K562 (cell line): ENCODE data around the gene PTPRT. TPM values are rescaled to one million over a fixed set of nuclear protein-coding genes. Genes with fewer than 3 reads are reported as not detected.

Experiments used
- ATAC-seq: fragments of 200-7000 bp; cut with Tn5 transposase; 3 replicates; pipeline ENCODE4 v1.9.1; 2020; ENCODE audit warnings: moderate library complexity
- BruUV-seq: library from RNA; stranded (reverse); fragments of 400-500 nt; replicated peaks from 2 replicates; lab custom pipeline; 2021; lab: Mats Ljungman, UMichigan
- CTCF ChIA-PET: fragments of 300-600 bp; formaldehyde crosslinking; extraction: SDS; loops from one replicate; lab custom pipeline; 2021; ENCODE audit warnings: low intra/inter-chr PET ratio; lab: Yijun Ruan, JAX
- POLR2A ChIA-PET: fragments of 300-600, 350-650 bp; sonication (Branson Sonifier 250); formaldehyde crosslinking; extraction: SDS; loops from one replicate; lab custom pipeline; 2021; ENCODE audit warnings: antibody characterized with exemption, inconsistent platforms; lab: Yijun Ruan, JAX
- DNase-seq, 4 experiments: peaks; one replicate each; pipeline versions ENCODE4 v3.0.0 to v3.0.0-alpha.2; 2011 to 2018; ENCODE audit warnings: low spot score in 3 of 4, mixed read lengths in 3 of 4; ENCODE audit errors: extremely low read depth in 1 of 4
- FAIRE-seq: peaks from 2 replicates; lab custom pipeline; 2011; peaks lifted over from hg19 to GRCh38; lab: Jason Lieb, UNC
- H2AFZ ChIP-seq: 2 replicates; pipeline ENCODE4 v1.6.0; 2011; ENCODE audit warnings: low read depth, low read length, control low read depth, inconsistent platforms
- H3K27ac ChIP-seq: fragments of 200-600 bp; 3 replicates; pipeline ENCODE4 v1.8.0; 2011; ENCODE audit warnings: low read depth, mild to moderate bottlenecking, control low read depth, inconsistent platforms, low read length, moderate library complexity, mixed read lengths; ENCODE audit errors: extremely low read depth
- H3K27me3 ChIP-seq, 2 experiments: fragments of 300-600 bp in 1 of 2; 2 replicates in 1 of 2; 3 replicates in 1 of 2; pipeline versions ENCODE4 v1.6.0 to v1.8.0; 2011; ENCODE audit warnings: inconsistent platforms in 2 of 2, low read length in 2 of 2, mild to moderate bottlenecking in 1 of 2, mixed read lengths in 1 of 2, moderate library complexity in 1 of 2; ENCODE audit not compliant: control insufficient read depth in 2 of 2, insufficient read depth in 2 of 2
- H3K36me3 ChIP-seq: fragments of 300-600 bp; 3 replicates; pipeline ENCODE4 v1.8.0; 2011; ENCODE audit warnings: mild to moderate bottlenecking, low read length, inconsistent platforms; ENCODE audit not compliant: control insufficient read depth, insufficient read depth
- H3K4me1 ChIP-seq, 2 experiments: fragments of 200-600 bp in 1 of 2; replicated peaks in 1 of 2; 2 replicates in 1 of 2; 3 replicates in 1 of 2; pipeline versions ENCODE4 v1.5.1 to v1.8.0; 2011; ENCODE audit warnings: inconsistent platforms in 2 of 2, low read length in 2 of 2, mild to moderate bottlenecking in 1 of 2, mixed read lengths in 1 of 2, moderate library complexity in 1 of 2; ENCODE audit not compliant: control insufficient read depth in 2 of 2, insufficient read depth in 2 of 2
- H3K4me2 ChIP-seq: 2 replicates; pipeline ENCODE4 v1.6.1; 2011; ENCODE audit warnings: low read length, control low read depth, inconsistent platforms, mixed read lengths; ENCODE audit not compliant: insufficient read depth
- H3K4me3 ChIP-seq: fragments of 200-600 bp; sonication (generic), shearing (Covaris generic); 2 replicates; pipeline ENCODE4 v1.5.1; 2016; ENCODE audit warnings: control low read depth, inconsistent platforms
- H3K79me2 ChIP-seq: fragments of 200-600 bp; 3 replicates; pipeline ENCODE4 v1.8.0; 2011; ENCODE audit warnings: low read length, inconsistent platforms; ENCODE audit not compliant: control insufficient read depth, insufficient read depth
- H3K9ac ChIP-seq, 2 experiments: 2 replicates each; pipeline versions ENCODE4 v1.6.0 to v1.6.1; 2011; ENCODE audit warnings: low read depth in 2 of 2, low read length in 2 of 2, control low read depth in 1 of 2, inconsistent platforms in 1 of 2, mild to moderate bottlenecking in 1 of 2, mixed read lengths in 1 of 2; ENCODE audit not compliant: insufficient read depth in 1 of 2
- H3K9me1 ChIP-seq: one replicate; pipeline ENCODE4 v1.6.0; 2011; ENCODE audit warnings: inconsistent platforms, mild to moderate bottlenecking, low read length, moderate library complexity; ENCODE audit not compliant: control insufficient read depth, insufficient read depth
- H3K9me3 ChIP-seq: replicated peaks from 2 replicates; pipeline ENCODE4 v1.5.1; 2011; ENCODE audit warnings: low read depth, low read length, inconsistent platforms; ENCODE audit not compliant: control insufficient read depth, insufficient read depth
- H4K20me1 ChIP-seq: replicated peaks from 2 replicates; pipeline ENCODE4 v1.6.1; 2011; ENCODE audit warnings: low read length, inconsistent platforms, mixed read lengths; ENCODE audit not compliant: control insufficient read depth, insufficient read depth
- FOSL1 ChIP-seq: fragments of 200-800 bp; sonication (Bioruptor generic); conservative IDR thresholded peaks from 2 replicates; pipeline ENCODE4 v1.6.1; 2016; ENCODE audit warnings: missing genetic modification characterization, missing compliant biosample characterization
- ILF3 ChIP-seq: fragments of 450-650 bp; IDR thresholded peaks from 2 replicates; pipeline ENCODE4 v1.6.1; 2018; ENCODE audit warnings: antibody characterized with exemption, mild to moderate bottlenecking, moderate library complexity, borderline replicate concordance
- KDM1A ChIP-seq, 2 experiments: fragments of 450-650 bp; IDR thresholded peaks; 2 replicates each; pipeline ENCODE4 v1.6.1; 2016; ENCODE audit warnings: mild to moderate bottlenecking in 2 of 2
- NCOA4 ChIP-seq: fragments of 450-650 bp; IDR thresholded peaks from 2 replicates; pipeline ENCODE4 v1.6.1; 2018; ENCODE audit warnings: mild to moderate bottlenecking; ENCODE audit not compliant: partially characterized antibody
- NR1H2 ChIP-seq: sonication (generic); formaldehyde crosslinking; IDR thresholded peaks from 2 replicates; pipeline ENCODE4 v1.4.0; 2020; ENCODE audit warnings: mild to moderate bottlenecking, missing genetic modification reagents
- RBM14 ChIP-seq: fragments of 200-400 bp; formaldehyde crosslinking; IDR thresholded peaks from 2 replicates; pipeline ENCODE4 v1.6.1; 2018; ENCODE audit warnings: low read depth, mild to moderate bottlenecking, low read length, moderate library complexity, borderline replicate concordance; ENCODE audit not compliant: insufficient read depth
- RBM22 ChIP-seq: fragments of 200-400 bp; formaldehyde crosslinking; IDR thresholded peaks from 2 replicates; pipeline ENCODE4 v1.6.1; 2018; ENCODE audit warnings: low read length, low read depth; ENCODE audit not compliant: poor library complexity, severe bottlenecking
- RBM34 ChIP-seq: fragments of 200-400 bp; formaldehyde crosslinking; IDR thresholded peaks from 2 replicates; pipeline ENCODE4 v1.6.1; 2018; ENCODE audit warnings: low read length, borderline replicate concordance; ENCODE audit not compliant: insufficient read depth
- RFX1 ChIP-seq: fragments of 450-650 bp; IDR thresholded peaks from 2 replicates; pipeline ENCODE4 v1.6.1; 2016; ENCODE audit warnings: mild to moderate bottlenecking, moderate library complexity
- TAF7 ChIP-seq: fragments of 450-650 bp; IDR thresholded peaks from 2 replicates; pipeline ENCODE4 v1.6.1; 2016; ENCODE audit warnings: missing genetic modification characterization, missing compliant biosample characterization
- TBL1XR1 ChIP-seq, 2 experiments: IDR thresholded peaks; 2 replicates each; pipeline ENCODE4 v1.6.1; 2012; ENCODE audit warnings: improper control_type of control experiment in 2 of 2, low read length in 2 of 2, mild to moderate bottlenecking in 1 of 2
- WHSC1 ChIP-seq: IDR thresholded peaks from one replicate; pipeline ENCODE4 v1.6.1; 2012; ENCODE audit warnings: low read length, control low read depth, inconsistent platforms
- ZNF146 ChIP-seq: IDR thresholded peaks from one replicate; pipeline ENCODE4 v1.6.1; 2018; ENCODE audit warnings: missing compliant biosample characterization; ENCODE audit not compliant: unreplicated experiment
- ZNF696 ChIP-seq: fragments of 250-450 bp; sonication (Bioruptor Pico); conservative IDR thresholded peaks from 2 replicates; pipeline ENCODE4 v1.4.0; 2020; ENCODE audit warnings: mild to moderate bottlenecking, moderate library complexity
- WGBS: fragments of 100-300 bp; shearing (Covaris generic); methylation state at CpG from one replicate; pipeline ENCODE4 v1.1.6; 2016; ENCODE audit warnings: low coverage, mixed read lengths; ENCODE audit not compliant: insufficient coverage; ENCODE audit errors: missing lambda C conversion rate; 5-methylcytosine and 5-hydroxymethylcytosine counted together
- in situ Hi-C: fragments of 300-500 bp; cut with MboI; formaldehyde crosslinking; loops from 4 replicates; pipeline ENCODE4 v1.15.0; 2018; ENCODE audit warnings: inconsistent platforms, mixed read lengths
- intact Hi-C: fragments of 100-400 bp; cut with micrococcal nuclease; formaldehyde crosslinking; loops from 2 replicates; pipeline ENCODE4 v1.14.2; 2022
- polyA plus RNA-seq, 8 experiments: library from polyadenylated mRNA; depleted of rRNA in 4 of 8; stranded (reverse) in 5 of 8; unstranded in 3 of 8; fragments of >200 nt; fragmentation: Nextera tagmentation in 2 of 8; fragmentation: Illumina TruSeq in 1 of 8; extraction: Ambion mirVana in 2 of 8; extraction: Trizol in 1 of 8; gene quantifications; 2 replicates each; pipeline versions ENCODE4 v1.2.1 to v1.2.3, GENCODE V29; 2011 to 2014; ENCODE audit warnings: inconsistent platforms in 1 of 8, missing spikeins in 1 of 8
- total RNA-seq, 7 experiments: library from RNA; depleted of rRNA in 6 of 7; stranded (reverse); fragments of >200 nt in 6 of 7; fragmentation: Illumina TruSeq in 2 of 7; extraction: Trizol in 2 of 7; gene quantifications; 2 replicates each; pipeline versions ENCODE4 v1.2.1 to v1.2.3, GENCODE V29; 2011 to 2021; ENCODE audit warnings: low replicate concordance in 1 of 7
- TF ChIP-seq, protein P1 (sequence below), 2 experiments: fragments of 450-650 bp; IDR thresholded peaks; 2 replicates each; pipeline ENCODE4 v1.6.1; 2016
- TF ChIP-seq, protein P2 (sequence below), 2 experiments: fragments of 450-650 bp in 1 of 2; sonication (generic) in 1 of 2; formaldehyde crosslinking; conservative IDR thresholded peaks; 2 replicates each; pipeline versions ENCODE4 v1.4.0 to v1.8.1; 2020 to 2022; ENCODE audit warnings: mild to moderate bottlenecking in 1 of 2, missing genetic modification reagents in 1 of 2
- TF ChIP-seq, protein P3 (sequence below): fragments of 450-650 bp; IDR thresholded peaks from 2 replicates; pipeline ENCODE4 v1.6.1; 2017; ENCODE audit warnings: antibody characterized with exemption, mild to moderate bottlenecking

The PTPRT gene
- total and polyA plus RNA-seq, 9 of the 15 experiments (the other 6 are each of a cell fraction or from before 2014, with no cell fraction given) = not detected

DNA sequence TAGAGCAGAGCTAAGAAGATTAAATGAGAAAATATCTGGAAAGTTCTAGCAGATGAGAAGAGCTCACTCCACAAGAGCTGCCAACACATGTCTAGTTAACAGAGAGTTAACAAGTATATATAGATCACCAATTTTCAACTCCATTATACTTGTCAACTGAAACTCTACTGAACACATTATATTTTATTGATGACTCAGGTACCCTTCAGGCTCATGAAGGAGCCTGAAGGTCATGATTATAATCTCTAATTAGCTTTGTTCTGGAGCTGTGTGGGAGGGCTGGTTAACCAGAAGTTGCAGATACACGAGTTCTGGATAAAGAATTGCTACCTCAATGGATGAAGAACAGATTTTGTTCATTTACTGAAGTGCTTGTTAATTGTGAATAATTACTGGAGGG lies 42.1 kb upstream of the PTPRT start:
- Histone ChIP-seq H3K27ac (no peak overlapping the region), H3K79me2 (no peaks in the 10 kb centered on the region), H3K36me3 (no peaks in the 10 kb centered on the region), H4K20me1 (no peaks in the 10 kb centered on the region), H3K4me2 (no peak overlapping the region), H2AFZ (no peak overlapping the region), H3K4me1 (no peaks in the 10 kb centered on the region), H3K27me3 (no peaks in the 10 kb centered on the region; a peak in 1 of 5 replicates), H3K4me3 (no peak overlapping the region), H3K9me1 (no peaks in the 10 kb centered on the region), H3K9ac (no peak overlapping the region), H3K9me3 (no peaks in the 10 kb centered on the region)
- 0% methylated on average over 1 of the region's 1 CpG for WGBS
- POLR2A ChIA-PET = no interaction called here
- DNase-seq (no peak), ATAC-seq (no peak), FAIRE-seq (no peak)
- CTCF ChIA-PET = no interaction called here
- no peak for TF ChIP-seq ZNF696 (CRISPR knock-in tag)
- TF ChIP-seq TAF7 = no peak
- TF ChIP-seq RBM14 = no peak
- no peak for TF ChIP-seq KDM1A (IDR thresholded peaks at IDR 0.05)
- no peak for TF ChIP-seq NCOA4
- no peak for TF ChIP-seq TBL1XR1 (IDR thresholded peaks at IDR 0.05; ENCODE audit: low read length in 2 of 2)
- TF ChIP-seq, protein P1, sequence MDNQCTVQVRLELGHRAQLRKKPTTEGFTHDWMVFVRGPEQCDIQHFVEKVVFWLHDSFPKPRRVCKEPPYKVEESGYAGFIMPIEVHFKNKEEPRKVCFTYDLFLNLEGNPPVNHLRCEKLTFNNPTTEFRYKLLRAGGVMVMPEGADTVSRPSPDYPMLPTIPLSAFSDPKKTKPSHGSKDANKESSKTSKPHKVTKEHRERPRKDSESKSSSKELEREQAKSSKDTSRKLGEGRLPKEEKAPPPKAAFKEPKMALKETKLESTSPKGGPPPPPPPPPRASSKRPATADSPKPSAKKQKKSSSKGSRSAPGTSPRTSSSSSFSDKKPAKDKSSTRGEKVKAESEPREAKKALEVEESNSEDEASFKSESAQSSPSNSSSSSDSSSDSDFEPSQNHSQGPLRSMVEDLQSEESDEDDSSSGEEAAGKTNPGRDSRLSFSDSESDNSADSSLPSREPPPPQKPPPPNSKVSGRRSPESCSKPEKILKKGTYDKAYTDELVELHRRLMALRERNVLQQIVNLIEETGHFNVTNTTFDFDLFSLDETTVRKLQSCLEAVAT (IDR thresholded peaks at IDR 0.05) = no peak
- TF ChIP-seq WHSC1 = no peak
- TF ChIP-seq, protein P2, sequence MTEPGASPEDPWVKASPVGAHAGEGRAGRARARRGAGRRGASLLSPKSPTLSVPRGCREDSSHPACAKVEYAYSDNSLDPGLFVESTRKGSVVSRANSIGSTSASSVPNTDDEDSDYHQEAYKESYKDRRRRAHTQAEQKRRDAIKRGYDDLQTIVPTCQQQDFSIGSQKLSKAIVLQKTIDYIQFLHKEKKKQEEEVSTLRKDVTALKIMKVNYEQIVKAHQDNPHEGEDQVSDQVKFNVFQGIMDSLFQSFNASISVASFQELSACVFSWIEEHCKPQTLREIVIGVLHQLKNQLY (CRISPR knock-in tag; conservative IDR thresholded peaks at IDR 0.05) = no peak
- TF ChIP-seq RBM22 = no peak
- no peak for TF ChIP-seq RFX1
- no peak for TF ChIP-seq RBM34
- no peak for TF ChIP-seq ZNF146 (CRISPR knock-in tag)
- TF ChIP-seq, protein P3, sequence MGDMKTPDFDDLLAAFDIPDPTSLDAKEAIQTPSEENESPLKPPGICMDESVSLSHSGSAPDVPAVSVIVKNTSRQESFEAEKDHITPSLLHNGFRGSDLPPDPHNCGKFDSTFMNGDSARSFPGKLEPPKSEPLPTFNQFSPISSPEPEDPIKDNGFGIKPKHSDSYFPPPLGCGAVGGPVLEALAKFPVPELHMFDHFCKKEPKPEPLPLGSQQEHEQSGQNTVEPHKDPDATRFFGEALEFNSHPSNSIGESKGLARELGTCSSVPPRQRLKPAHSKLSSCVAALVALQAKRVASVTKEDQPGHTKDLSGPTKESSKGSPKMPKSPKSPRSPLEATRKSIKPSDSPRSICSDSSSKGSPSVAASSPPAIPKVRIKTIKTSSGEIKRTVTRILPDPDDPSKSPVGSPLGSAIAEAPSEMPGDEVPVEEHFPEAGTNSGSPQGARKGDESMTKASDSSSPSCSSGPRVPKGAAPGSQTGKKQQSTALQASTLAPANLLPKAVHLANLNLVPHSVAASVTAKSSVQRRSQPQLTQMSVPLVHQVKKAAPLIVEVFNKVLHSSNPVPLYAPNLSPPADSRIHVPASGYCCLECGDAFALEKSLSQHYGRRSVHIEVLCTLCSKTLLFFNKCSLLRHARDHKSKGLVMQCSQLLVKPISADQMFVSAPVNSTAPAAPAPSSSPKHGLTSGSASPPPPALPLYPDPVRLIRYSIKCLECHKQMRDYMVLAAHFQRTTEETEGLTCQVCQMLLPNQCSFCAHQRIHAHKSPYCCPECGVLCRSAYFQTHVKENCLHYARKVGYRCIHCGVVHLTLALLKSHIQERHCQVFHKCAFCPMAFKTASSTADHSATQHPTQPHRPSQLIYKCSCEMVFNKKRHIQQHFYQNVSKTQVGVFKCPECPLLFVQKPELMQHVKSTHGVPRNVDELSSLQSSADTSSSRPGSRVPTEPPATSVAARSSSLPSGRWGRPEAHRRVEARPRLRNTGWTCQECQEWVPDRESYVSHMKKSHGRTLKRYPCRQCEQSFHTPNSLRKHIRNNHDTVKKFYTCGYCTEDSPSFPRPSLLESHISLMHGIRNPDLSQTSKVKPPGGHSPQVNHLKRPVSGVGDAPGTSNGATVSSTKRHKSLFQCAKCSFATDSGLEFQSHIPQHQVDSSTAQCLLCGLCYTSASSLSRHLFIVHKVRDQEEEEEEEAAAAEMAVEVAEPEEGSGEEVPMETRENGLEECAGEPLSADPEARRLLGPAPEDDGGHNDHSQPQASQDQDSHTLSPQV = no peak
- TF ChIP-seq ILF3 = no peak
- no peak for TF ChIP-seq NR1H2
- TF ChIP-seq FOSL1 = no peak
- BruUV-seq = no TSS peak
- intact Hi-C loops = no loop called here
- in situ Hi-C loops = no loop called here
